NK-92 (cell line): ENCODE measurements around the gene HSD11B1.

ENCODE experiments used
- DNase-seq: peaks from one replicate; lab custom pipeline; 2025; ENCODE audit not compliant: unreplicated experiment; lab: John Stamatoyannopoulos, UW

HSD11B1 gene

GRCh38 chr1:209704584-209704983 lies at the start of gene HSD11B1:
Gene HSD11B1 (plus strand): TSS chr1:209704846. CDS start chr1:209704943, 97 bp downstream.
- no peak for DNase-seq

- no peak for DNase-seq
Measured at GRCh38 chr1:209655411-209656231, 49.0 kb upstream of the HSD11B1 start.

GRCh38 chr1:209657140-209657879 lies 47.3 kb upstream of the HSD11B1 start:
- DNase-seq: no peak

- DNase-seq: no peak
Measured at GRCh38 chr1:209657918-209658317, 46.7 kb upstream of the HSD11B1 start.

- no peak for DNase-seq
Measured at GRCh38 chr1:209659909-209660308, 44.7 kb upstream of the HSD11B1 start.

- no peak for DNase-seq
Measured at GRCh38 chr1:209661071-209661470, 43.6 kb upstream of the HSD11B1 start.

- DNase-seq: no peak
Measured at GRCh38 chr1:209662879-209663327, 41.7 kb upstream of the HSD11B1 start.

- no peak for DNase-seq
Measured at GRCh38 chr1:209667103-209667502, 37.5 kb upstream of the HSD11B1 start.

GRCh38 chr1:209667708-209668107 lies 36.9 kb upstream of the HSD11B1 start:
- no peak for DNase-seq

GRCh38 chr1:209670441-209671082 lies 34.1 kb upstream of the HSD11B1 start:
- no peak for DNase-seq

GRCh38 chr1:209672705-209673630 lies 31.7 kb upstream of the HSD11B1 start:
- DNase-seq: no peak

- no peak for DNase-seq
Measured at GRCh38 chr1:209673631-209674417, 30.8 kb upstream of the HSD11B1 start.

GRCh38 chr1:209674957-209675564 lies 29.6 kb upstream of the HSD11B1 start, which contains the start of gene G0S2:
Gene G0S2 (plus strand): TSS chr1:209675412. CDS start chr1:209675685, 273 bp downstream.
- no peak for DNase-seq

GRCh38 chr1:209675565-209676154 lies 29.0 kb upstream of the HSD11B1 start:
- DNase-seq: no peak

- no peak for DNase-seq
Measured at GRCh38 chr1:209678981-209679539, 25.6 kb upstream of the HSD11B1 start.

- DNase-seq: no peak
Measured at GRCh38 chr1:209685821-209686220, 18.8 kb upstream of the HSD11B1 start.

- no peak for DNase-seq
Measured at GRCh38 chr1:209686322-209686721, 18.3 kb upstream of the HSD11B1 start.

GRCh38 chr1:209688746-209689234 lies 15.9 kb upstream of the HSD11B1 start:
- no peak for DNase-seq
